SIG-M5 treated with dmso at 0.1 percent for 504 hours (cell line): ENCODE data around the gene ANP32E.

Source experiments
- DNase-seq: peaks from one replicate; lab custom pipeline; 2025; ENCODE audit not compliant: unreplicated experiment; lab: John Stamatoyannopoulos, UW

Gene ANP32E

DNA sequence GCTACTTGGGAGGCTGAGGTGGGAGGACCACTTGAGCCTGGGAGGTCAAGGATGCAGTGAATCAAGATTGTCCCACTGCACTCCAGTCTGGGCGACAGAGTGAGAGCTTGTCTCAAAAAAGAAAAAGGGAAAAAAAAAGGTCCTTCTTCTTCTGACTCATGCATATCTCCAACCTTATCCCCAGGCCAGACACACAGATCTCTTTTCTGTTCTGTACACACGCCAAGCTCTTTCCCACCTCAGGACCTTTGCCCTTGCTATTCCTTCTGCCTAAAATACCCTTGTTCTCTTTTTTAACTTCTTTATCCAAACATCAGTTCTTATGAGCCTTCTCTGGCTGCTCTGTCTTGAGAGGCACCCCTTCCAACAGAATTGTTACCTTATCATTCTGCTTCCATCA is 64.1 kb downstream of the ANP32E start:
- DNase-seq, result no peak

DNA sequence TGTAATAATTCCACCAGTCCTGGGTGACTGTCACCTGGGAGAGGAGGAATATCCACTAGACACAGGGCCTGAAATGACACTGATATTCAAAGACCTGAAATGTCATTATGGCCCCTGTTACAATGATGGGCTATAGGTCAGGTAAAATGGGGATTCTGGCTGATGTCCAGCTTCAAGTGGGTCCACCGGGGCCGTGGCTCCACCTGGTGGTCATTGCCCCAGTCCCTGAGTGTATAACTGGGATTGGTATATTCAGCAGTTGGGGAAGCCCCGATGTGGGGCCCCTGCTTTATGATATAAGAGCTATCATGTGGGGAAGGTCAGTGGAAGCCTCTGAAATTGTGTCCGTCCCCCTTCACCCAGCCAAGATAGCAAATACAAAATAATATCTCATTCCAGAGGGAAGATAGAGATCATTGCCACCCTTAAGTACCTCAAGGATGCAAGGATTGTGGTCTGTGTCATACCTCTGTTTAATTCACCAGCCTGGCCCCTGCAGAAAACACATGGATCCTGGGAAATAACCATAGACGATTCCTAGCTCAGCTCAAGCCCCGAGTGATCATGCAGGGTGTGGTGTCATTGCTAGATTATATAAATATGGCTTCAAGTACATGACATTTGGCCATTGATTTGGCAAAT is 66.8 kb downstream of the ANP32E start:
- DNase-seq, result no peak
